ENCODE measurements around the gene NAA25. TPM values are rescaled to one million over a fixed set of nuclear protein-coding genes. Genes with fewer than 3 reads are reported as not detected.

The NAA25 gene
- total and polyA plus RNA-seq, 4 donors = 3.1 to 17.7 (median 10.8) TPM

- H3K27me3 ChIP-seq (ENCODE audit: control insufficient read depth in 4 of 4, insufficient read depth in 4 of 4, low read length in 3 of 4) = no peaks in the 10 kb centered on the region
- 94% methylated on average over 6 of the region's 6 CpGs for WGBS
- peaks cover 0 to 7% (median 2%) of the 10 kb centered on the region in 4 donors for H3K4me1 ChIP-seq (ENCODE audit: control insufficient read depth in 4 of 4, insufficient read depth in 4 of 4, low read length in 3 of 4)
- no peak for DNase-seq (ENCODE audit: low spot score)
- H3K9ac ChIP-seq (ENCODE audit: low read depth in 1 of 2, low read length in 2 of 2) = no peak overlapping the region
- no peak overlapping the region for H3K27ac ChIP-seq (ENCODE audit: low read depth in 1 of 2, low read length in 2 of 2)
- H3K9me3 ChIP-seq (ENCODE audit: control insufficient read depth in 4 of 4, low read length in 3 of 4) = no peaks in the 10 kb centered on the region
- TF ChIP-seq TAF1 (conservative IDR thresholded peaks at IDR 0.05) = no peak
- TF ChIP-seq YY1 (IDR thresholded peaks at IDR 0.05) = no peak
- TF ChIP-seq ZBTB33 (IDR thresholded peaks at IDR 0.05) = no peak
- no peak for TF ChIP-seq GABPA (IDR thresholded peaks at IDR 0.05 in 1 of 2, conservative IDR thresholded peaks at IDR 0.05 in 1 of 2)
- TF ChIP-seq RXRA (IDR thresholded peaks at IDR 0.05) = no peak
- no peak for TF ChIP-seq SP1 (IDR thresholded peaks at IDR 0.05)
- TF ChIP-seq JUND (IDR thresholded peaks at IDR 0.05) = no peak
- no peak for TF ChIP-seq FOXA1 (IDR thresholded peaks at IDR 0.05)
- no peak for TF ChIP-seq REST (IDR thresholded peaks at IDR 0.05)
- no peak for TF ChIP-seq HNF4G (IDR thresholded peaks at IDR 0.05)
- no peak for TF ChIP-seq FOXA2 (IDR thresholded peaks at IDR 0.05)
- TF ChIP-seq EGR1 (IDR thresholded peaks at IDR 0.05; ENCODE audit: low read depth in 2 of 2) = no peak
- H3K36me3 ChIP-seq (ENCODE audit: control insufficient read depth in 4 of 4, insufficient read depth in 3 of 4, low read depth in 1 of 4, low read length in 3 of 4) = no peaks in the 10 kb centered on the region
- no peak overlapping the region for H3K4me3 ChIP-seq (ENCODE audit: low read depth in 1 of 3, low read length in 3 of 3)
Observed at GRCh38 chr12:112112409-112113133, 4.0 kb upstream of the NAA25 start.

DNA sequence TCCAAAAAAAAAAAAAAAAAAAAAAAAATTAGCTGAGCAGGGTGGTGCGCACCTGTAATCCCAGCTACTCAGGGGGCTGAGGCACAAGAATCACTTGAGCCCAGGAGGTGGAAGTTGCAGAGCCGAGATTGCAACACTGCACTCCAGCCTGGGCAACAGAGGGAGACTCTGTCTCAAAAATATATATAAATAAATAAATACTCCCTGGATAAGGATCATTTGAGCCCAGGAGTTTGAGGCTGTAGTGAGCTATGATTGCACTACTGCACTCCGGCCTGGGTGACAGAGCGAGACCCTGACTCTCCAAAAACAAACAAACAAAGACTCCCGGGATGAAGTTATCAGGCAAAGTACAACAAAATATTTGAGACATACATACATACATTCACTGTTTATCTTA lies 3.3 kb upstream of the NAA25 start:
- H3K27ac ChIP-seq (ENCODE audit: low read depth in 1 of 2, low read length in 2 of 2) = no peak overlapping the region
- no peak for DNase-seq (ENCODE audit: low spot score)
- TF ChIP-seq RAD21 (IDR thresholded peaks at IDR 0.05) (no peak), REST (IDR thresholded peaks at IDR 0.05) (no peak), CTCF (IDR thresholded peaks at IDR 0.05; ENCODE audit: low read depth, low read length, missing input control) (no peak), NR2F2 (IDR thresholded peaks at IDR 0.05) (no peak), GABPA (IDR thresholded peaks at IDR 0.05 in 1 of 2, conservative IDR thresholded peaks at IDR 0.05 in 1 of 2) (no peak), HNF4A (conservative IDR thresholded peaks at IDR 0.05) (no peak), MAX (IDR thresholded peaks at IDR 0.05) (no peak), RXRA (IDR thresholded peaks at IDR 0.05) (no peak), SP1 (IDR thresholded peaks at IDR 0.05) (no peak), FOXA1 (IDR thresholded peaks at IDR 0.05) (no peak), FOXA2 (IDR thresholded peaks at IDR 0.05) (no peak), EGR1 (IDR thresholded peaks at IDR 0.05; ENCODE audit: low read depth in 2 of 2) (no peak), YY1 (IDR thresholded peaks at IDR 0.05) (no peak), TAF1 (conservative IDR thresholded peaks at IDR 0.05) (no peak)
- TF ChIP-seq, protein P1, sequence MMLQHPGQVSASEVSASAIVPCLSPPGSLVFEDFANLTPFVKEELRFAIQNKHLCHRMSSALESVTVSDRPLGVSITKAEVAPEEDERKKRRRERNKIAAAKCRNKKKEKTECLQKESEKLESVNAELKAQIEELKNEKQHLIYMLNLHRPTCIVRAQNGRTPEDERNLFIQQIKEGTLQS (IDR thresholded peaks at IDR 0.05) = no peak

More for the DNA sequence above, 3.3 kb upstream of the NAA25 start:
- H3K9me3 ChIP-seq (ENCODE audit: control insufficient read depth in 4 of 4, low read length in 3 of 4) = no peaks in the 10 kb centered on the region
- no peak overlapping the region for H3K4me3 ChIP-seq (ENCODE audit: low read depth in 1 of 3, low read length in 3 of 3)
- H3K4me1 ChIP-seq (ENCODE audit: control insufficient read depth in 4 of 4, insufficient read depth in 4 of 4, low read length in 3 of 4) = peaks cover 3 to 13% (median 8%) of the 10 kb centered on the region in 4 donors
- no peaks in the 10 kb centered on the region for H3K27me3 ChIP-seq (ENCODE audit: control insufficient read depth in 4 of 4, insufficient read depth in 4 of 4, low read length in 3 of 4)
- H3K36me3 ChIP-seq (ENCODE audit: control insufficient read depth in 4 of 4, insufficient read depth in 3 of 4, low read depth in 1 of 4, low read length in 3 of 4) = no peaks in the 10 kb centered on the region
- WGBS = 76% methylated on average over 5 of the region's 5 CpGs
- H3K9ac ChIP-seq (ENCODE audit: low read depth in 1 of 2, low read length in 2 of 2) = no peak overlapping the region

Data from liver (tissue), 9 donors.